Measurements from ENCODE around the gene SCNN1A. TPM values are rescaled to one million over a fixed set of nuclear protein-coding genes. Genes with fewer than 3 reads are reported as not detected.
A peak's percentile ranks its signal among the peaks of the same experiment; 100 is the strongest.

The SCNN1A gene
- total RNA-seq, 1 donor from 2014 or later = 156 TPM

- intact Hi-C loops (cut with DNase I) = loop anchor here (5.0 kb wide), 1 partner anchor 34 kb away; the partner anchor contains the start of gene TNFRSF1A
These were observed 911 bp upstream of the SCNN1A start for GRCh38 chr12:6376079-6376869.

GRCh38 chr12:6374786-6375160 lies 590 bp downstream of the SCNN1A start:
- peak overlapping the region; percentile 82 for H3K27ac ChIP-seq
- no peak for DNase-seq

More at GRCh38 chr12:6376079-6376869, 911 bp upstream of the SCNN1A start:
- Histone ChIP-seq H3K27ac (peak overlapping the region; percentile 82), H3K36me3 (no peaks in the 10 kb centered on the region), H3K27me3 (ENCODE audit: low read depth) (no peaks in the 10 kb centered on the region), H3K4me3 (peak overlapping the region; percentile 56), H3K4me1 (peaks cover 73% of the 10 kb centered on the region), H3K9me3 (no peaks in the 10 kb centered on the region)
- DNase-seq = peak; percentile 90
- ATAC-seq = peak; percentile 75 to 86
- TF ChIP-seq CTCF (IDR thresholded peaks at IDR 0.05) = peak; percentile 52

GRCh38 chr12:6374028-6374785 lies 1.2 kb downstream of the SCNN1A start:
- no peaks in the 10 kb centered on the region for H3K9me3 ChIP-seq
- no peak for ATAC-seq
- H3K4me1 ChIP-seq = peaks cover 69% of the 10 kb centered on the region
- intact Hi-C loops (cut with DNase I) = no loop called here
- H3K4me3 ChIP-seq = peak overlapping the region; percentile 56
- DNase-seq = peak; percentile 41
- H3K27ac ChIP-seq = peak overlapping the region; percentile 82
- no peaks in the 10 kb centered on the region for H3K36me3 ChIP-seq
- TF ChIP-seq CTCF (IDR thresholded peaks at IDR 0.05) = no peak
- no peaks in the 10 kb centered on the region for H3K27me3 ChIP-seq (ENCODE audit: low read depth)

More at GRCh38 chr12:6374786-6375160, 590 bp downstream of the SCNN1A start:
- H3K27me3 ChIP-seq (ENCODE audit: low read depth) = no peaks in the 10 kb centered on the region
- H3K4me3 ChIP-seq = peak overlapping the region; percentile 56
- H3K9me3 ChIP-seq = no peaks in the 10 kb centered on the region
- peaks cover 70% of the 10 kb centered on the region for H3K4me1 ChIP-seq
- no peaks in the 10 kb centered on the region for H3K36me3 ChIP-seq
- no peak for TF ChIP-seq CTCF (IDR thresholded peaks at IDR 0.05)
- ATAC-seq = no peak
- intact Hi-C loops (cut with DNase I) = loop anchor here (5.0 kb wide), 1 partner anchor 32 kb away; the partner anchor contains the start of gene TNFRSF1A

- H3K27me3 ChIP-seq (ENCODE audit: low read depth) = no peaks in the 10 kb centered on the region
These were observed 2.2 kb downstream of the SCNN1A start for GRCh38 chr12:6373022-6373787.

More at GRCh38 chr12:6373022-6373787, 2.2 kb downstream of the SCNN1A start:
- H3K4me3 ChIP-seq = peak overlapping the region; percentile 56
- no peak for TF ChIP-seq CTCF (IDR thresholded peaks at IDR 0.05)
- H3K4me1 ChIP-seq = peaks cover 69% of the 10 kb centered on the region
- peak overlapping the region; percentile 82 for H3K27ac ChIP-seq
- H3K36me3 ChIP-seq = no peaks in the 10 kb centered on the region
- DNase-seq = peak; percentile 46
- H3K9me3 ChIP-seq = no peaks in the 10 kb centered on the region
- ATAC-seq = no peak
- intact Hi-C loops (cut with DNase I) = no loop called here

Data from lower lobe of right lung (tissue), 2 donors.